H1 (cell line): Measurements from ENCODE around the gene ADAM22. TPM values are rescaled to one million over a fixed set of nuclear protein-coding genes. Genes with fewer than 3 reads are reported as not detected.

Experiments
- BRCA1 ChIP-seq: IDR thresholded peaks from 2 replicates; pipeline ENCODE4 v1.6.1; 2012; ENCODE audit warnings: low read depth, low read length, improper control_type of control experiment
- JUND ChIP-seq: IDR thresholded peaks from 2 replicates; pipeline ENCODE4 v1.6.1; 2011; ENCODE audit warnings: mild to moderate bottlenecking, improper control_type of control experiment, low read length
- KDM4A ChIP-seq: IDR thresholded peaks from one replicate; pipeline ENCODE4 v1.7.1; 2012; ENCODE audit warnings: low read depth, mild to moderate bottlenecking, moderate library complexity, low read length, inconsistent platforms; ENCODE audit not compliant: severe bottlenecking
- KDM5A ChIP-seq: fragments of 200-600 bp; IDR thresholded peaks from 2 replicates; pipeline ENCODE4 v1.7.1; 2012; ENCODE audit warnings: mild to moderate bottlenecking, low read length, inconsistent platforms, mixed read lengths
- PHF8 ChIP-seq: fragments of 200-600 bp; sonication (generic); conservative IDR thresholded peaks from 2 replicates; pipeline ENCODE4 v1.7.1; 2012; ENCODE audit warnings: low read depth, mild to moderate bottlenecking, inconsistent platforms, low read length, moderate library complexity
- POU5F1 ChIP-seq: IDR thresholded peaks from 2 replicates; pipeline ENCODE4 v1.6.1; 2011; ENCODE audit warnings: low read depth, mild to moderate bottlenecking, low read length, moderate library complexity
- RNF2 ChIP-seq: fragments of 200-900, 300-1000 bp; sonication (generic); IDR thresholded peaks from 2 replicates; pipeline ENCODE4 v1.7.1; 2016; ENCODE audit warnings: borderline replicate concordance, low read depth, mild to moderate bottlenecking, antibody characterized with exemption, low read length; ENCODE audit not compliant: poor library complexity, severe bottlenecking; ENCODE audit errors: missing control alignments
- RXRA ChIP-seq: IDR thresholded peaks from 2 replicates; pipeline ENCODE4 v1.6.1; 2011; ENCODE audit warnings: low read depth, mild to moderate bottlenecking, low read length, moderate library complexity; ENCODE audit not compliant: insufficient read depth
- SIRT6 ChIP-seq: IDR thresholded peaks from one replicate; pipeline ENCODE4 v1.7.1; 2012; ENCODE audit warnings: low read length, inconsistent platforms
- SP2 ChIP-seq: IDR thresholded peaks from 2 replicates; pipeline ENCODE4 v1.6.1; 2012; ENCODE audit warnings: mild to moderate bottlenecking, low read length, inconsistent platforms
- polyA plus RNA-seq, 7 experiments: library from polyadenylated mRNA; depleted of rRNA in 3 of 7; stranded (reverse) in 5 of 7; unstranded in 2 of 7; fragments of >200 nt in 5 of 7; fragments of 200-250 nt in 2 of 7; gene quantifications; 1 replicate in 5 of 7; 2 replicates in 1 of 7; 4 replicates in 1 of 7; pipeline versions ENCODE4 v1.2.1 to v1.2.3, GENCODE V29; 2011 to 2013; ENCODE audit warnings: missing spikeins in 2 of 7, mixed read lengths in 2 of 7
- total RNA-seq: library from RNA; stranded (reverse); fragmentation: NEBNext Ultra II Directional; extraction: Animal tissue kit (Norgen Biotek cat#: 25700); gene quantifications from 2 replicates; pipeline ENCODE4 v1.2.1, GENCODE V29; 2021
- TF ChIP-seq, protein P1 (sequence below): fragments of 300-600 bp; sonication (generic); IDR thresholded peaks from 2 replicates; pipeline ENCODE4 v1.7.1; 2012; ENCODE audit warnings: low read length, moderate library complexity, mild to moderate bottlenecking, inconsistent platforms; ENCODE audit not compliant: insufficient replicate concordance
- TF ChIP-seq, protein P2 (sequence below): IDR thresholded peaks from 2 replicates; pipeline ENCODE4 v1.6.1; 2012; ENCODE audit warnings: inconsistent platforms

ADAM22 gene
- total and polyA plus RNA-seq, 2 of the 8 experiments (the other 6 are each of a cell fraction or from before 2014, with no cell fraction given) = 4.6 to 21.4 TPM

DNA sequence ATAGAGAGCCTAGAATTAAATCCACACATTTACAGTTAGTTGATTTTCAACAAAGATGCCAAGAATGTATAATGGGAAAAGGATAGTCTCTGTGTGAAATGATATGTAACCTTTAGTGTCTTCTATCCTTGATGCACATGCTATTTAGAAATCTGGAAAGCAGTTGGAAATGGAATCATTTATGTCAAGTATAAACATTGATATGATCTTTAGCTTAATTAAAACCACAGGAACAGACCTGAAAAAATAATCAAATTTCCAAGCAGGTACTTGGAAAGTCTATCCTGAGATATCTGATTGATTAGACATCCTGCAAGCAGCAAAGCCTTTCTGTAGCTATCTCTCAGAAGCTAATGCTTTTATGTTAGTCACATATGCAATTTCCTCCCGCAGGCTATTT, 310.2 kb downstream of the ADAM22 start (continued):
- TF ChIP-seq, protein P1, sequence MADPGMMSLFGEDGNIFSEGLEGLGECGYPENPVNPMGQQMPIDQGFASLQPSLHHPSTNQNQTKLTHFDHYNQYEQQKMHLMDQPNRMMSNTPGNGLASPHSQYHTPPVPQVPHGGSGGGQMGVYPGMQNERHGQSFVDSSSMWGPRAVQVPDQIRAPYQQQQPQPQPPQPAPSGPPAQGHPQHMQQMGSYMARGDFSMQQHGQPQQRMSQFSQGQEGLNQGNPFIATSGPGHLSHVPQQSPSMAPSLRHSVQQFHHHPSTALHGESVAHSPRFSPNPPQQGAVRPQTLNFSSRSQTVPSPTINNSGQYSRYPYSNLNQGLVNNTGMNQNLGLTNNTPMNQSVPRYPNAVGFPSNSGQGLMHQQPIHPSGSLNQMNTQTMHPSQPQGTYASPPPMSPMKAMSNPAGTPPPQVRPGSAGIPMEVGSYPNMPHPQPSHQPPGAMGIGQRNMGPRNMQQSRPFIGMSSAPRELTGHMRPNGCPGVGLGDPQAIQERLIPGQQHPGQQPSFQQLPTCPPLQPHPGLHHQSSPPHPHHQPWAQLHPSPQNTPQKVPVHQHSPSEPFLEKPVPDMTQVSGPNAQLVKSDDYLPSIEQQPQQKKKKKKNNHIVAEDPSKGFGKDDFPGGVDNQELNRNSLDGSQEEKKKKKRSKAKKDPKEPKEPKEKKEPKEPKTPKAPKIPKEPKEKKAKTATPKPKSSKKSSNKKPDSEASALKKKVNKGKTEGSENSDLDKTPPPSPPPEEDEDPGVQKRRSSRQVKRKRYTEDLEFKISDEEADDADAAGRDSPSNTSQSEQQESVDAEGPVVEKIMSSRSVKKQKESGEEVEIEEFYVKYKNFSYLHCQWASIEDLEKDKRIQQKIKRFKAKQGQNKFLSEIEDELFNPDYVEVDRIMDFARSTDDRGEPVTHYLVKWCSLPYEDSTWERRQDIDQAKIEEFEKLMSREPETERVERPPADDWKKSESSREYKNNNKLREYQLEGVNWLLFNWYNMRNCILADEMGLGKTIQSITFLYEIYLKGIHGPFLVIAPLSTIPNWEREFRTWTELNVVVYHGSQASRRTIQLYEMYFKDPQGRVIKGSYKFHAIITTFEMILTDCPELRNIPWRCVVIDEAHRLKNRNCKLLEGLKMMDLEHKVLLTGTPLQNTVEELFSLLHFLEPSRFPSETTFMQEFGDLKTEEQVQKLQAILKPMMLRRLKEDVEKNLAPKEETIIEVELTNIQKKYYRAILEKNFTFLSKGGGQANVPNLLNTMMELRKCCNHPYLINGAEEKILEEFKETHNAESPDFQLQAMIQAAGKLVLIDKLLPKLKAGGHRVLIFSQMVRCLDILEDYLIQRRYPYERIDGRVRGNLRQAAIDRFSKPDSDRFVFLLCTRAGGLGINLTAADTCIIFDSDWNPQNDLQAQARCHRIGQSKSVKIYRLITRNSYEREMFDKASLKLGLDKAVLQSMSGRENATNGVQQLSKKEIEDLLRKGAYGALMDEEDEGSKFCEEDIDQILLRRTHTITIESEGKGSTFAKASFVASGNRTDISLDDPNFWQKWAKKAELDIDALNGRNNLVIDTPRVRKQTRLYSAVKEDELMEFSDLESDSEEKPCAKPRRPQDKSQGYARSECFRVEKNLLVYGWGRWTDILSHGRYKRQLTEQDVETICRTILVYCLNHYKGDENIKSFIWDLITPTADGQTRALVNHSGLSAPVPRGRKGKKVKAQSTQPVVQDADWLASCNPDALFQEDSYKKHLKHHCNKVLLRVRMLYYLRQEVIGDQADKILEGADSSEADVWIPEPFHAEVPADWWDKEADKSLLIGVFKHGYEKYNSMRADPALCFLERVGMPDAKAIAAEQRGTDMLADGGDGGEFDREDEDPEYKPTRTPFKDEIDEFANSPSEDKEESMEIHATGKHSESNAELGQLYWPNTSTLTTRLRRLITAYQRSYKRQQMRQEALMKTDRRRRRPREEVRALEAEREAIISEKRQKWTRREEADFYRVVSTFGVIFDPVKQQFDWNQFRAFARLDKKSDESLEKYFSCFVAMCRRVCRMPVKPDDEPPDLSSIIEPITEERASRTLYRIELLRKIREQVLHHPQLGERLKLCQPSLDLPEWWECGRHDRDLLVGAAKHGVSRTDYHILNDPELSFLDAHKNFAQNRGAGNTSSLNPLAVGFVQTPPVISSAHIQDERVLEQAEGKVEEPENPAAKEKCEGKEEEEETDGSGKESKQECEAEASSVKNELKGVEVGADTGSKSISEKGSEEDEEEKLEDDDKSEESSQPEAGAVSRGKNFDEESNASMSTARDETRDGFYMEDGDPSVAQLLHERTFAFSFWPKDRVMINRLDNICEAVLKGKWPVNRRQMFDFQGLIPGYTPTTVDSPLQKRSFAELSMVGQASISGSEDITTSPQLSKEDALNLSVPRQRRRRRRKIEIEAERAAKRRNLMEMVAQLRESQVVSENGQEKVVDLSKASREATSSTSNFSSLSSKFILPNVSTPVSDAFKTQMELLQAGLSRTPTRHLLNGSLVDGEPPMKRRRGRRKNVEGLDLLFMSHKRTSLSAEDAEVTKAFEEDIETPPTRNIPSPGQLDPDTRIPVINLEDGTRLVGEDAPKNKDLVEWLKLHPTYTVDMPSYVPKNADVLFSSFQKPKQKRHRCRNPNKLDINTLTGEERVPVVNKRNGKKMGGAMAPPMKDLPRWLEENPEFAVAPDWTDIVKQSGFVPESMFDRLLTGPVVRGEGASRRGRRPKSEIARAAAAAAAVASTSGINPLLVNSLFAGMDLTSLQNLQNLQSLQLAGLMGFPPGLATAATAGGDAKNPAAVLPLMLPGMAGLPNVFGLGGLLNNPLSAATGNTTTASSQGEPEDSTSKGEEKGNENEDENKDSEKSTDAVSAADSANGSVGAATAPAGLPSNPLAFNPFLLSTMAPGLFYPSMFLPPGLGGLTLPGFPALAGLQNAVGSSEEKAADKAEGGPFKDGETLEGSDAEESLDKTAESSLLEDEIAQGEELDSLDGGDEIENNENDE = no peak
- TF ChIP-seq BRCA1 = no peak
- TF ChIP-seq, protein P2, sequence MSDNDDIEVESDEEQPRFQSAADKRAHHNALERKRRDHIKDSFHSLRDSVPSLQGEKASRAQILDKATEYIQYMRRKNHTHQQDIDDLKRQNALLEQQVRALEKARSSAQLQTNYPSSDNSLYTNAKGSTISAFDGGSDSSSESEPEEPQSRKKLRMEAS = no peak
- no peak for TF ChIP-seq POU5F1
- TF ChIP-seq SP2 = no peak
- no peak for TF ChIP-seq RXRA
- TF ChIP-seq KDM5A = no peak
- no peak for TF ChIP-seq PHF8
- no peak for TF ChIP-seq RNF2
- TF ChIP-seq KDM4A = no peak
- no peak for TF ChIP-seq JUND
- TF ChIP-seq SIRT6 = no peak
